Measurements from ENCODE around the gene SNN.

Gene SNN

GRCh38 chr16:11639925-11640899 lies 28.0 kb upstream of the SNN start:
- FAIRE-seq (no peak), DNase-seq (ENCODE audit: insufficient read length, low spot score) (peak; percentile 50)
- no peak for TF ChIP-seq POLR2A (IDR thresholded peaks at IDR 0.05; ENCODE audit: low read depth, low read length)

GRCh38 chr16:11640987-11641817 lies 27.1 kb upstream of the SNN start:
- TF ChIP-seq POLR2A (IDR thresholded peaks at IDR 0.05; ENCODE audit: low read depth, low read length): no peak
- peak; percentile 42 for DNase-seq (ENCODE audit: insufficient read length, low spot score)
- no peak for FAIRE-seq

GRCh38 chr16:11642765-11643116 lies 25.5 kb upstream of the SNN start:
- DNase-seq (ENCODE audit: insufficient read length, low spot score) (no peak), FAIRE-seq (no peak)
- no peak for TF ChIP-seq POLR2A (IDR thresholded peaks at IDR 0.05; ENCODE audit: low read depth, low read length)

- no peak for FAIRE-seq
- no peak for TF ChIP-seq POLR2A (IDR thresholded peaks at IDR 0.05; ENCODE audit: low read depth, low read length)
- DNase-seq (ENCODE audit: insufficient read length, low spot score): no peak
Observed at GRCh38 chr16:11649276-11649675, 19.0 kb upstream of the SNN start.

- DNase-seq (ENCODE audit: insufficient read length, low spot score) (no peak), FAIRE-seq (no peak)
- TF ChIP-seq POLR2A (IDR thresholded peaks at IDR 0.05; ENCODE audit: low read depth, low read length): no peak
Observed at GRCh38 chr16:11650641-11651591, 17.3 kb upstream of the SNN start.

- TF ChIP-seq POLR2A (IDR thresholded peaks at IDR 0.05; ENCODE audit: low read depth, low read length): no peak
- no peak for DNase-seq (ENCODE audit: insufficient read length, low spot score)
- FAIRE-seq: no peak
Observed at GRCh38 chr16:11651796-11652195, 16.5 kb upstream of the SNN start.

GRCh38 chr16:11655655-11656054 lies 12.6 kb upstream of the SNN start:
- no peak for FAIRE-seq
- no peak for DNase-seq (ENCODE audit: insufficient read length, low spot score)
- no peak for TF ChIP-seq POLR2A (IDR thresholded peaks at IDR 0.05; ENCODE audit: low read depth, low read length)

GRCh38 chr16:11657556-11657955 lies 10.7 kb upstream of the SNN start:
- TF ChIP-seq POLR2A (IDR thresholded peaks at IDR 0.05; ENCODE audit: low read depth, low read length): no peak
- DNase-seq (ENCODE audit: insufficient read length, low spot score) (no peak), FAIRE-seq (no peak)

- TF ChIP-seq POLR2A (IDR thresholded peaks at IDR 0.05; ENCODE audit: low read depth, low read length): no peak
- FAIRE-seq: no peak
- no peak for DNase-seq (ENCODE audit: insufficient read length, low spot score)
Observed at GRCh38 chr16:11658896-11659708, 9.2 kb upstream of the SNN start.

- FAIRE-seq (no peak), DNase-seq (ENCODE audit: insufficient read length, low spot score) (no peak)
- TF ChIP-seq POLR2A (IDR thresholded peaks at IDR 0.05; ENCODE audit: low read depth, low read length): no peak
Observed at GRCh38 chr16:11660565-11660964, 7.7 kb upstream of the SNN start.

- DNase-seq (ENCODE audit: insufficient read length, low spot score) (no peak), FAIRE-seq (no peak)
- no peak for TF ChIP-seq POLR2A (IDR thresholded peaks at IDR 0.05; ENCODE audit: low read depth, low read length)
Observed at GRCh38 chr16:11662582-11662981, 5.7 kb upstream of the SNN start.

GRCh38 chr16:11665071-11665491 lies 3.2 kb upstream of the SNN start:
- TF ChIP-seq POLR2A (IDR thresholded peaks at IDR 0.05; ENCODE audit: low read depth, low read length): no peak
- FAIRE-seq (no peak), DNase-seq (ENCODE audit: insufficient read length, low spot score) (no peak)
